ENCODE measurements around the gene SLC25A12. TPM values are rescaled to one million over a fixed set of nuclear protein-coding genes. Genes with fewer than 3 reads are reported as not detected.

Gene SLC25A12
- total and polyA plus RNA-seq, 2 of the 13 experiments (the other 11 are each of a cell fraction or from before 2014, with no cell fraction given): 8.1 to 15.9 TPM

DNA sequence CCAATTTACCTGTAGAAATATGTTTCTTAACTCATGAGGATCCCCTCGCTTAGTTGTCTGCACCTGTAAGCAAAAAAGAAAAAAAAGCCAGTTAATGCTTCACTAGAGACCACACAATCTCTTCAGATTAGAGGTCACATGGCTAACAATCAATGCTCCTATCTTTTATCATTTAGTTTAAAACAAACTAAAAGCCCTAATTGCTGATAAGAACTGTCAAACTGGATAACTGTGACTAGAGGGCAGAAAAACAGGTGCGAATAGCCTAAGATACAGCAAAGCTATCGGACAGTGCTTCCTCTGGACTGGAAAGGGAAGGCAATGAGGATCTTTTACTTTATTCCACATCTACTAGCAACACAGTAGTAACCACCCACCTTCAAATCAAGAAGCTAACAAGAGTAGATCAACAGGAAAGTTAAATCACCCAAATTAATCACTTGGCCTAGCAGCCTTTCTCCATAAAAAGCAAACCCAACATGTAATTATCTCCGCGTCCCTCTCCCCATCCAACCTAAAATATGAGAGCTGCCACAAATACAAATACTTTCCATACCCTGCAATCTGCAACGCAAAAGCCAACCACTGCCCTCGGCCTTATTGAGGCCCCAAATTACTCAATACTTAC is 734 bp downstream of the SLC25A12 start (continued):
- TF ChIP-seq ZKSCAN8 (CRISPR knock-in tag; IDR thresholded peaks at IDR 0.05; ENCODE audit: borderline replicate concordance) (no peak), ATM (IDR thresholded peaks at IDR 0.05; ENCODE audit: borderline replicate concordance) (no peak), SMYD3 (CRISPR knock-in tag; IDR thresholded peaks at IDR 0.05) (no peak), ARHGAP35 (CRISPR knock-in tag; IDR thresholded peaks at IDR 0.05; ENCODE audit: borderline replicate concordance) (no peak), TAF15 (IDR thresholded peaks at IDR 0.05; ENCODE audit: low read depth, low read length, poor library complexity, severe bottlenecking) (no peak), PITX1 (CRISPR knock-in tag; IDR thresholded peaks at IDR 0.05) (peak; percentile 66; the same call in 1 of the 2 replicates), SMAD9 (CRISPR knock-in tag; IDR thresholded peaks at IDR 0.05) (no peak), ZNF746 (CRISPR knock-in tag; IDR thresholded peaks at IDR 0.05) (no peak; the same call in 1 of the 2 replicates), ELF4 (CRISPR knock-in tag; IDR thresholded peaks at IDR 0.05; ENCODE audit: borderline replicate concordance) (no peak), KMT2A (CRISPR knock-in tag; IDR thresholded peaks at IDR 0.05) (no peak; the same call in 1 of the 2 replicates), IRF2 (CRISPR knock-in tag; IDR thresholded peaks at IDR 0.05) (no peak), NONO (IDR thresholded peaks at IDR 0.05) (no peak), NONO (CRISPR knock-in tag; conservative IDR thresholded peaks at IDR 0.05) (no peak), KAT8 (CRISPR knock-in tag; IDR thresholded peaks at IDR 0.05) (no peak), PPARG (CRISPR knock-in tag; conservative IDR thresholded peaks at IDR 0.05) (no peak)
- TF ChIP-seq, protein P1, sequence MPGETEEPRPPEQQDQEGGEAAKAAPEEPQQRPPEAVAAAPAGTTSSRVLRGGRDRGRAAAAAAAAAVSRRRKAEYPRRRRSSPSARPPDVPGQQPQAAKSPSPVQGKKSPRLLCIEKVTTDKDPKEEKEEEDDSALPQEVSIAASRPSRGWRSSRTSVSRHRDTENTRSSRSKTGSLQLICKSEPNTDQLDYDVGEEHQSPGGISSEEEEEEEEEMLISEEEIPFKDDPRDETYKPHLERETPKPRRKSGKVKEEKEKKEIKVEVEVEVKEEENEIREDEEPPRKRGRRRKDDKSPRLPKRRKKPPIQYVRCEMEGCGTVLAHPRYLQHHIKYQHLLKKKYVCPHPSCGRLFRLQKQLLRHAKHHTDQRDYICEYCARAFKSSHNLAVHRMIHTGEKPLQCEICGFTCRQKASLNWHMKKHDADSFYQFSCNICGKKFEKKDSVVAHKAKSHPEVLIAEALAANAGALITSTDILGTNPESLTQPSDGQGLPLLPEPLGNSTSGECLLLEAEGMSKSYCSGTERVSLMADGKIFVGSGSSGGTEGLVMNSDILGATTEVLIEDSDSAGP (CRISPR knock-in tag; IDR thresholded peaks at IDR 0.05; ENCODE audit: borderline replicate concordance): no peak
- TF ChIP-seq, protein P2, sequence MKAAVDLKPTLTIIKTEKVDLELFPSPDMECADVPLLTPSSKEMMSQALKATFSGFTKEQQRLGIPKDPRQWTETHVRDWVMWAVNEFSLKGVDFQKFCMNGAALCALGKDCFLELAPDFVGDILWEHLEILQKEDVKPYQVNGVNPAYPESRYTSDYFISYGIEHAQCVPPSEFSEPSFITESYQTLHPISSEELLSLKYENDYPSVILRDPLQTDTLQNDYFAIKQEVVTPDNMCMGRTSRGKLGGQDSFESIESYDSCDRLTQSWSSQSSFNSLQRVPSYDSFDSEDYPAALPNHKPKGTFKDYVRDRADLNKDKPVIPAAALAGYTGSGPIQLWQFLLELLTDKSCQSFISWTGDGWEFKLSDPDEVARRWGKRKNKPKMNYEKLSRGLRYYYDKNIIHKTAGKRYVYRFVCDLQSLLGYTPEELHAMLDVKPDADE (CRISPR knock-in tag; IDR thresholded peaks at IDR 0.05): no peak
- TF ChIP-seq, protein P3, sequence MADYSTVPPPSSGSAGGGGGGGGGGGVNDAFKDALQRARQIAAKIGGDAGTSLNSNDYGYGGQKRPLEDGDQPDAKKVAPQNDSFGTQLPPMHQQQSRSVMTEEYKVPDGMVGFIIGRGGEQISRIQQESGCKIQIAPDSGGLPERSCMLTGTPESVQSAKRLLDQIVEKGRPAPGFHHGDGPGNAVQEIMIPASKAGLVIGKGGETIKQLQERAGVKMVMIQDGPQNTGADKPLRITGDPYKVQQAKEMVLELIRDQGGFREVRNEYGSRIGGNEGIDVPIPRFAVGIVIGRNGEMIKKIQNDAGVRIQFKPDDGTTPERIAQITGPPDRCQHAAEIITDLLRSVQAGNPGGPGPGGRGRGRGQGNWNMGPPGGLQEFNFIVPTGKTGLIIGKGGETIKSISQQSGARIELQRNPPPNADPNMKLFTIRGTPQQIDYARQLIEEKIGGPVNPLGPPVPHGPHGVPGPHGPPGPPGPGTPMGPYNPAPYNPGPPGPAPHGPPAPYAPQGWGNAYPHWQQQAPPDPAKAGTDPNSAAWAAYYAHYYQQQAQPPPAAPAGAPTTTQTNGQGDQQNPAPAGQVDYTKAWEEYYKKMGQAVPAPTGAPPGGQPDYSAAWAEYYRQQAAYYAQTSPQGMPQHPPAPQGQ (CRISPR knock-in tag; IDR thresholded peaks at IDR 0.05; ENCODE audit: borderline replicate concordance): no peak
- TF ChIP-seq, protein P4, sequence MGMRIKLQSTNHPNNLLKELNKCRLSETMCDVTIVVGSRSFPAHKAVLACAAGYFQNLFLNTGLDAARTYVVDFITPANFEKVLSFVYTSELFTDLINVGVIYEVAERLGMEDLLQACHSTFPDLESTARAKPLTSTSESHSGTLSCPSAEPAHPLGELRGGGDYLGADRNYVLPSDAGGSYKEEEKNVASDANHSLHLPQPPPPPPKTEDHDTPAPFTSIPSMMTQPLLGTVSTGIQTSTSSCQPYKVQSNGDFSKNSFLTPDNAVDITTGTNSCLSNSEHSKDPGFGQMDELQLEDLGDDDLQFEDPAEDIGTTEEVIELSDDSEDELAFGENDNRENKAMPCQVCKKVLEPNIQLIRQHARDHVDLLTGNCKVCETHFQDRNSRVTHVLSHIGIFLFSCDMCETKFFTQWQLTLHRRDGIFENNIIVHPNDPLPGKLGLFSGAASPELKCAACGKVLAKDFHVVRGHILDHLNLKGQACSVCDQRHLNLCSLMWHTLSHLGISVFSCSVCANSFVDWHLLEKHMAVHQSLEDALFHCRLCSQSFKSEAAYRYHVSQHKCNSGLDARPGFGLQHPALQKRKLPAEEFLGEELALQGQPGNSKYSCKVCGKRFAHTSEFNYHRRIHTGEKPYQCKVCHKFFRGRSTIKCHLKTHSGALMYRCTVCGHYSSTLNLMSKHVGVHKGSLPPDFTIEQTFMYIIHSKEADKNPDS (CRISPR knock-in tag; IDR thresholded peaks at IDR 0.05): no peak
